ENCODE results near the gene MRPS15. TPM values are rescaled to one million over a fixed set of nuclear protein-coding genes. Genes with fewer than 3 reads are reported as not detected.

Gene MRPS15
- total and polyA plus RNA-seq, 8 donors: 48.9 to 84.2 (median 57.5) TPM

DNA sequence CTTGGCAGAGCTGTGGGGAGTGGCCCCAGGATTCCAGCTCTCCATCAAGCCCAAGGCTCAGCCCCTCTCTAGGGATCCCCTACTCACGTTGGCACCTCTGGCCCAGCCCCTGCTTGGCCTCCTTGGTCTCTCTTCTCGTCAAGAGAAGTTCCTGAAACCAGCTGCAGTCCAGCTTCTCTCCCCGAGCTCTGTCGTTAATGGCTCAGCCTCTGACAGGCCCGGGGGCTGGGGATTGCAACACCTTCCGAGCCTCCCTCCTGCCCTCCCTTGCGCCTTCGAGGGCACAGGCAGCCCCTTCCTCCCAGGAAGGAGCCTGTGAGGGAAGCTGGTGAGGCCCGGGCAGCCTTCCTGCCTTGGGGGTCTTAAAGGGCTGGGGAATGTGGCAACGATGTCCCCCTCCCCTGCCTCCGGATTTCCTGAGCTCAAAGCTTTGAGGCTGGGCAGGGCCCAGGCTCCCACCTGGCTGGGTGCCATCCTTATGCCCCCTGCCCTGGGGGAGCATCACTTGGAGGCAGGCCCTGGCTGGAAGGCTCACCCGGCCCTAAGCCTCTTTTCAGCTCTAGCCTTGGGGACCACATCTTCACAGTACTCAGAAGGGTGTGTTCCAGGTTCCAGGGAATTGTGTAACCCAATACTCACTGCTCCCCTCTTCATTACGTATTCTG, 18.7 kb upstream of the MRPS15 start, which contains the start of gene CSF3R:
CSF3R (minus strand) TSS at position 190 of the 665 bp plus-strand sequence. CDS start 3,417 bp downstream, outside the sequence.
- Histone ChIP-seq H3K4me1 (peaks cover 2 to 95% of the 10 kb centered on the region in 2 donors), H3K9me3 (no peaks in the 10 kb centered on the region), H3K4me3 (peak within 1 kb of the TSS; percentile 9 to 59), H3K36me3 (peaks cover 0 to 27% of the 10 kb centered on the region in 2 donors), H3K27me3 (no peaks in the 10 kb centered on the region), H3K27ac (peak within 1 kb of the TSS; percentile 64 to 92)
- intact Hi-C loops (cut with DNase I): no loop called here
- DNase-seq (peak; percentile 12 to 91 (median 54)), ATAC-seq (peak; percentile 18)
- TF ChIP-seq, protein P1, sequence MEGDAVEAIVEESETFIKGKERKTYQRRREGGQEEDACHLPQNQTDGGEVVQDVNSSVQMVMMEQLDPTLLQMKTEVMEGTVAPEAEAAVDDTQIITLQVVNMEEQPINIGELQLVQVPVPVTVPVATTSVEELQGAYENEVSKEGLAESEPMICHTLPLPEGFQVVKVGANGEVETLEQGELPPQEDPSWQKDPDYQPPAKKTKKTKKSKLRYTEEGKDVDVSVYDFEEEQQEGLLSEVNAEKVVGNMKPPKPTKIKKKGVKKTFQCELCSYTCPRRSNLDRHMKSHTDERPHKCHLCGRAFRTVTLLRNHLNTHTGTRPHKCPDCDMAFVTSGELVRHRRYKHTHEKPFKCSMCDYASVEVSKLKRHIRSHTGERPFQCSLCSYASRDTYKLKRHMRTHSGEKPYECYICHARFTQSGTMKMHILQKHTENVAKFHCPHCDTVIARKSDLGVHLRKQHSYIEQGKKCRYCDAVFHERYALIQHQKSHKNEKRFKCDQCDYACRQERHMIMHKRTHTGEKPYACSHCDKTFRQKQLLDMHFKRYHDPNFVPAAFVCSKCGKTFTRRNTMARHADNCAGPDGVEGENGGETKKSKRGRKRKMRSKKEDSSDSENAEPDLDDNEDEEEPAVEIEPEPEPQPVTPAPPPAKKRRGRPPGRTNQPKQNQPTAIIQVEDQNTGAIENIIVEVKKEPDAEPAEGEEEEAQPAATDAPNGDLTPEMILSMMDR (IDR thresholded peaks at IDR 0.05): no peak

DNA sequence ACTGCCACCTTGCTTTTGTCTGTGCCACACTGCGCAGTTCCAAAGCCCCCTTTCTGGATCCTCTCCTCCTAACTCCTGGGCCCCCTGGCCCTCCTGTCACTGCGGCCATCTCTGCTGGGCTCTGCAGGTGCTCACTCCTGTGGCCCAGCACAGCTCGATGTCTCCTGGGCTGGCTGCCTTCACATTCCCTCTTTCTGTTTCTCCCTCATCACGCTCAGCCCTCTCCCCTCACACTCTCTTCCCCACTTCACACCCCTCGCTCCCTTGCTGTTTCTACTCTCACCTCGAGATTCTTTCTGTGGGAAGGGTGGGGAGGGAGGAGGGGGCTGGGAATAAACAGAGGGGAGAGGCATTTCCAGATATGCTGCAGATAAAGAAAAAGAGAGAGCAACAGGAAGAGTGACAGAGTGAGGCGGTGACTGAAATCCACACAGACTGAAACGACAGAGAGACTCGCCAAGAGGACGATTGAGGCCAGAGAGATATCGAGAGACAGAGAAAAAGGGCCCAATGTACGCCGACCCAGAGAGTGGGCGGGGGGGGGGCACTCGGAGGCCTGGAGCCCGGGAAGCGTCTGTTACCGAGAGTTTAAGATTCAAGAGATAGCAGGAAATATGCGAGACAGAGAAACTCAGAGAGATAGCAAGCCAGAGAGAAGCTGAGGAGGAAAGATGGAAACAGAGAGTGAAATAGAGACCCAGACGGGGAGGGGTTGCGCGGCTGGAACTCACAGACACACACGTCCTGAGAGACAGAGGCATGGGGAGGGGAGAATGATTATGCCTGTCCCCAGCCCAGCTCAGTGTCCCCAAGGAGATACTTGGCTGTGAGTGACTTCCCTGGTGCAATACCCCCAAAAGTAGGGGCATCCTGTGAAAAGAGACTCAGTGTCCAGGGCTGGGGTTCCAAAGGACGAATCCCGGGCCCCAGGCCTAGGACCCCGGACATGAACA, 17.9 kb upstream of the MRPS15 start:
- peak; percentile 15 for ATAC-seq
- Histone ChIP-seq H3K4me3 (peak overlapping the region; percentile 9 to 59), H3K4me1 (peaks cover 2 to 95% of the 10 kb centered on the region in 2 donors), H3K27me3 (no peaks in the 10 kb centered on the region), H3K27ac (peak overlapping the region; percentile 64 to 92), H3K9me3 (no peaks in the 10 kb centered on the region), H3K36me3 (peaks cover 0 to 35% of the 10 kb centered on the region in 2 donors)
- DNase-seq: peak in 2 of 4 donors; percentile 3 to 56
- intact Hi-C loops (cut with DNase I): no loop called here
- TF ChIP-seq, protein P1 (IDR thresholded peaks at IDR 0.05): no peak

DNA sequence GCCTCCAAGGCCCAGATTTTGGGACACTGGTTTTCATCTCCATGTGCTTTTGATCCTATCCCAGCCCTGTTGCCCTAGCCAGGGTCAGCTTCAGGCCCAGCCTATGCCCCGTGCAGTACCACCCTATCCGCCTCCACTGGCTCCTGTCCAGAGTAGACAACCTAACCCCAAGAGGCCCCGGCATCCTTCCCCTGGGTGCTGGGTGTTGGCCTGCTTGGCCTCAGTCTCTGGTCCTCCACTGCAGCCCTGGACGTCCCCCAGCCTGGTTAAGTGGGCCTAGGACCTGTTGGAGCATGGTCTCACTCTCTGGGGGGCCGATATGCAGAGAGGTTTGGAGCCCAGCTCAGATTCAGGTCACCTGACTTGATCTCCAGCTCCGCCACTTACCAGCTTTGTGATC, 16.9 kb upstream of the MRPS15 start:
- Histone ChIP-seq H3K4me1 (peaks cover 0 to 95% of the 10 kb centered on the region in 2 donors), H3K36me3 (peaks cover 0 to 45% of the 10 kb centered on the region in 2 donors), H3K4me3 (peak overlapping the region in 1 of 2 donors; percentile 59), H3K27ac (peak overlapping the region in 1 of 2 donors; percentile 92), H3K9me3 (no peaks in the 10 kb centered on the region), H3K27me3 (no peaks in the 10 kb centered on the region)
- DNase-seq (peak in 1 of 4 donors; percentile 53), ATAC-seq (no peak)
- intact Hi-C loops (cut with DNase I): no loop called here
- TF ChIP-seq, protein P1 (IDR thresholded peaks at IDR 0.05): no peak

GRCh38 chr1:36480161-36480560, 16.0 kb upstream of the MRPS15 start:
- intact Hi-C loops (cut with DNase I): no loop called here
- DNase-seq (no peak), ATAC-seq (no peak)
- TF ChIP-seq, protein P1 (IDR thresholded peaks at IDR 0.05): no peak
- Histone ChIP-seq H3K27ac (peak overlapping the region in 1 of 2 donors; percentile 53), H3K36me3 (peaks cover 0 to 54% of the 10 kb centered on the region in 2 donors), H3K4me1 (peaks cover 0 to 94% of the 10 kb centered on the region in 2 donors), H3K27me3 (no peaks in the 10 kb centered on the region), H3K4me3 (peak overlapping the region in 1 of 2 donors; percentile 59), H3K9me3 (no peaks in the 10 kb centered on the region)

All from left lung (tissue), 10 donors.